ENCODE results near the gene CFP.
"Not testable (repeated sequence)": the region's sequence is repeated elsewhere in the genome, so short reads cannot be mapped to it uniquely, and the experiment has no call there.

The CFP gene

GRCh38 chrX:47612418-47612817 lies 17.3 kb downstream of the CFP start:
- no peak for DNase-seq (ENCODE audit: insufficient read length, low spot score)
- TF ChIP-seq, protein P1, sequence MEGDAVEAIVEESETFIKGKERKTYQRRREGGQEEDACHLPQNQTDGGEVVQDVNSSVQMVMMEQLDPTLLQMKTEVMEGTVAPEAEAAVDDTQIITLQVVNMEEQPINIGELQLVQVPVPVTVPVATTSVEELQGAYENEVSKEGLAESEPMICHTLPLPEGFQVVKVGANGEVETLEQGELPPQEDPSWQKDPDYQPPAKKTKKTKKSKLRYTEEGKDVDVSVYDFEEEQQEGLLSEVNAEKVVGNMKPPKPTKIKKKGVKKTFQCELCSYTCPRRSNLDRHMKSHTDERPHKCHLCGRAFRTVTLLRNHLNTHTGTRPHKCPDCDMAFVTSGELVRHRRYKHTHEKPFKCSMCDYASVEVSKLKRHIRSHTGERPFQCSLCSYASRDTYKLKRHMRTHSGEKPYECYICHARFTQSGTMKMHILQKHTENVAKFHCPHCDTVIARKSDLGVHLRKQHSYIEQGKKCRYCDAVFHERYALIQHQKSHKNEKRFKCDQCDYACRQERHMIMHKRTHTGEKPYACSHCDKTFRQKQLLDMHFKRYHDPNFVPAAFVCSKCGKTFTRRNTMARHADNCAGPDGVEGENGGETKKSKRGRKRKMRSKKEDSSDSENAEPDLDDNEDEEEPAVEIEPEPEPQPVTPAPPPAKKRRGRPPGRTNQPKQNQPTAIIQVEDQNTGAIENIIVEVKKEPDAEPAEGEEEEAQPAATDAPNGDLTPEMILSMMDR (IDR thresholded peaks at IDR 0.05; ENCODE audit: insufficient read depth, missing control alignments) = no peak

DNA sequence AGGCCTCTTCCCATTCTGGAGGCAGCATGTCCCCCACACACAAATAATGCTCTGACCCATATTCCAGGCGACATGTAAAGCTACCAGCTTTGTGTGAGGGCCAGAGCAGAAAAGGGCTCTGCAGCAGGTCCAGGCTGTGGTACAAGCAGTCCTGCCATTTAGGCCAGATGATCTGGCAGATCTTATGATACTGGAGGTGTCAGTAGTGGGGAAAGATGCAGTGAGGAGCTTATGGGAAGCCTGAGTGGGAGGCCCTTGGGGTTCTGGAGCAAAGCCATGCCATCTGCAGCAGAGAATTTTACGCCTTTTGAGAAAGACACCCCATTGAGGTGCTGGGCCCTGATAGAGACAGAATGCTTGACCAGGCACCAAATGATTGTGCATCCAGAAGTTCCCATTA lies 17.8 kb downstream of the CFP start:
- TF ChIP-seq, protein P1 (IDR thresholded peaks at IDR 0.05; ENCODE audit: insufficient read depth, missing control alignments) = no peak
- no peak for FAIRE-seq
- DNase-seq (ENCODE audit: insufficient read length, low spot score) = no peak

More at GRCh38 chrX:47612418-47612817, 17.3 kb downstream of the CFP start:
- no peak for FAIRE-seq

GRCh38 chrX:47611489-47611888 lies 18.2 kb downstream of the CFP start:
- DNase-seq (ENCODE audit: insufficient read length, low spot score) (no peak), FAIRE-seq (no peak)
- TF ChIP-seq, protein P1 (IDR thresholded peaks at IDR 0.05; ENCODE audit: insufficient read depth, missing control alignments) = no peak

DNA sequence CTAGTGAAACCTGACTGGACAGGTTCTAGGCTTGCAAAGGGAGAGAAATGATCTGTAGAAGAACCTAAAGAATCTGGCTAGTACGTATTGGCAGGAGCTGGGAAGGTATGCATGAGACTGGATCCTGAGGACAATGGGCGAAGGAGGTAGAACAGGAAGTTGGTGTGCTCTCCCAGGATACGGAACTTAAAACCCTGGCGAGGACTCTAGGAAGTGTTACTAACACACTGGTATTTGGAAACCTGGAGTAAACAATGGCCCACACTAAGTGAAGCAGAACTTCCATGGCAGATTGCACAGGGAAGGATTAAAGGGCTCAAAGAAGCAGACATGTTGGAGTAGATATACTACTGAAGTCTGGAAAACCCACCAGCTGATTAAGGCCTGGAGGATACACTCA lies 19.2 kb downstream of the CFP start:
- DNase-seq (ENCODE audit: insufficient read length, low spot score) (no peak), FAIRE-seq (no peak)
- TF ChIP-seq, protein P1 (IDR thresholded peaks at IDR 0.05; ENCODE audit: insufficient read depth, missing control alignments) = no peak

GRCh38 chrX:47608130-47608810 lies 21.5 kb downstream of the CFP start:
- no peak for DNase-seq (ENCODE audit: insufficient read length, low spot score)
- no peak for FAIRE-seq
- TF ChIP-seq, protein P1 (IDR thresholded peaks at IDR 0.05; ENCODE audit: insufficient read depth, missing control alignments) = no peak

- DNase-seq (ENCODE audit: insufficient read length, low spot score) (no peak), FAIRE-seq (no peak)
- TF ChIP-seq, protein P1 (IDR thresholded peaks at IDR 0.05; ENCODE audit: insufficient read depth, missing control alignments) = no peak
These were observed 22.6 kb downstream of the CFP start for GRCh38 chrX:47607091-47607490.

DNA sequence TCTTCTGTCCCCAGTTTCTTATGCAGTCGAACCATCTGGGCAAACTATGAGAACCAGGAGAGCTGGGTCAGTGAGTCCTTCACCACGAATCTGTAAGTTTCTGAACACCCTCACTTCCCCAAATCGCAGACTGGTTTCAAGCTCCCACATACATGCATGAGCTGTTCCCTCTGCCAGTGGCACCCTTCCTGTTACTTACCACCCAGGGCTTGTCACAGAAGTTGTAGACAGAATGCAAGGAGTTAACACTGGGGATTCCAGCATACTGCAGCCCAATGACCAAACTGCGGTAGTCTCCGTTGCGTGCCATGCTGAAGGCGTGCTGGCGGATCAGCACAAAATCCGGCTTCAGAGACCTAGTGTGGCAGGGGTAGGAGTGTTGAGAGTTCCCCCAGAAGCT lies 24.7 kb downstream of the CFP start:
- no peak for FAIRE-seq
- DNase-seq (ENCODE audit: insufficient read length, low spot score) = no peak
- TF ChIP-seq, protein P1 (IDR thresholded peaks at IDR 0.05; ENCODE audit: insufficient read depth, missing control alignments) = no peak

DNA sequence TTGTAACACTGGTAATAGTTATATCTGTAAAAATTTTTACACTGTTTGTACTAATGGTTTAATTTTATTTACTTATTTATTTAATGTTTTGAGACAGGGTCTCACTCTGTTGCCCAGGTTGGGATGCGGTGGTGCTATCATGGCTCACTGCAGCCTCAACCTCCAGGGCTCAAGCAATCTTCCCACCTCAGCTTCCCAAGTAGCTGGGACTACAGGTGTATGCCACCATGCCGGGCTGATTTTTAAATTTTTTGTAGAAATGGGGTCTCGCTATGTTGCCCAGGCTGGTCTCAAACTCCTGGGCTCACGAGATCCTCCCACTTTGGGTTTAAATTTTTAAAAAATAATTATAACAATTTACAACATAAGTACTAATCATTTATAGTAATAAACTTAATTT lies 26.6 kb downstream of the CFP start:
- not testable (repeated sequence) for FAIRE-seq; DNase-seq (ENCODE audit: insufficient read length, low spot score)
